Stimulated activated naive CD4-positive, alpha-beta T cell treated with Interleukin-2 at 50 U/mL for 16 hours (primary cell): ENCODE results near the gene TMTC2.

Experiments
- DNase-seq: peaks from one replicate; lab custom pipeline; 2025; lab: John Stamatoyannopoulos, UW

The TMTC2 gene

DNA sequence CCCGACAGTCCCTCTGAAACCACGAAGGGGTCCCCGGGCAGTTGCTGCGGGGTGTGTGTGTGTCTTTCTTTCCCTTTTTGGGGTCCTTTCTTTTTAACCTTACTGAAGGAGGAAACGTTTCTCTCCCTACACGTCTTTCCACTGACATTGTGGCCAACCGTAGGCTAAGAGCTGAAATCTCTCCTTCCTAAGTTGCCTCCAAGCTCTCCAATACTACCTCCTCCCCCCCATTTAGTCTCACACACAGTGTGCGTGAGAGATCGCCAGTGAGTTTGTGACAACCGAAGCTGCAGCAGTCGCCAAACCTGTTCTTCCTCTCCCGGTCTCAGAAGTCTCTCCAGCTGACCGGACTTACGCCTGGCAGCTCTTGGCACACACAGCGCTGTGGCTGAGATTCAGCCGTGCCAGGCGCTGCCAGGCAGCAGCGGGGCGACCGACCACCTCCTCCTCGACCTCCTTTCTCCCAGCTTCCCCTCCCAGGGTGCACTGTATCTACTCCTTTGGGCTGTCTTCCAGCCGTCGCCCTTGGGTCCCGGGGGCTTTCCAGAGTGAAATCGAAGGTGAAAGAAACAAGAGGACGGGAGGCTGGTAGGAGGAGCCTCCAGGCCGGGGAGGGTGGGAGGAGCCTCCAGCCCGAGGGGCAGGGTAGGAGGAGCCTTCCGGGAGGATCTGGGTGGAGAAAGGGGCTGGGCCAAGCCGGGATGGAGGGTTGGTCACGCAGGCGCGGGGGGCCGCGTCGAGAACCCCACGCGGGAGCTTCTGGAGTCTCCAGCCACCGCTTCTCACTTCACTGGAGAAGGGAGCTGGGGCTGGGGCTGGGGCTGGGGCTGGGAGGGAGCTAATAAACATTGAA is at the start of gene TMTC2:
Gene TMTC2, plus strand, starts transcription at position 739 of the 853 bp plus-strand sequence.
- peak; percentile 90 for DNase-seq

DNA sequence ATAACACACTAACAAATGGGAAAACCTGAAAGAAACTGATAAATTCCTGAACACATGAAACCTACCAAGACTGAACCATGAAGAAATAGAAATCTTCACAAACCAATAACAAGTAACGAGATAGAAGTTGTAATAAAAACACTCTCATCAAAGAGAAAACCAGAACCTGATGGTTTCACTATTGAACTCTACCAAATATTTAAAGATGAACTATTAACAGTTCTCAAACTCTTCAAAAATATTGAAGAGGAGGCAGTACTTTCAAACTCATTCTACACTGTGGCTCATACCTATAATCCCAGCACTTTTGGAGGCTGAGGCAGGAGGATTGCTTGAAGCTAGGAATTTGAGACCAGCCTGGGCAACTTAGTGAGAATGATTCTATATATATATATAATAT is 48.4 kb upstream of the TMTC2 start:
- DNase-seq: no peak

DNA sequence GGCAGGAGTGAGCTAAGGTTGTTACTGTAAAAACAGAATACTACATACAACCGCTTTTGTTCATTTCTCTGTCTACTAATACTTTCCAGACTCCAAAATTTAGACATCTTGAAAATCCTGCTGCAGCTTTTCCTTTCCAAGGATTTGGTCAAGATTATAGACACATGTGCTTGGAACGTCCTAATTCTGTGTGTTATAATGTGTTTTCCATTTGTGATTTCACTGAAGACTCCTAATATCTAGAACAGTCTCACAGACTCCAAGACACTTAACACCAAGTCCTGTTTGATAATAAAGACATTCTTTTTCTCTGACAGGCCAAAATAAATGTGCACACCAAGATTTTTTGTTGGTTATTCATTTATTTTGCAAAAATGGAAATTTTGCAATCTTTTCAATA is 41.8 kb upstream of the TMTC2 start:
- no peak for DNase-seq

DNA sequence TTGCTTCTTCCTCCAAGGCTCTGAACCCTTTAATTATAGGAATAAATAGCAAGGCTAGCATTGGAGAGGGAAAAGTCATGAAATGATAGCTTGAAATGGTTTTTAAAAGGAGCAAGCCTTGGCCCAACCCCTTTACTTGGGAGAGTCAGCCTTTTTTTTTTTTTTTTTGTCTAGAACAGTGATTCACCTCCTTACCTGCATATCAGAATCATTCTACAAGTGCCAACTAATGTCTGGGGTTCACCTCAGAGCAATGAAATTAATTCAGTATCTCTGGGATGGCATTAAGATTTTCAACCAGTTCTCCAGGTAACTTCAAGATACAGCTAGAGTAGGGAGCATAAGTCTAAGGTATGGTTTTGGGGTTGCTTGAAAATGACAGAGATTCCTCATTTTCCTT is 41.3 kb upstream of the TMTC2 start:
- no peak for DNase-seq

DNA sequence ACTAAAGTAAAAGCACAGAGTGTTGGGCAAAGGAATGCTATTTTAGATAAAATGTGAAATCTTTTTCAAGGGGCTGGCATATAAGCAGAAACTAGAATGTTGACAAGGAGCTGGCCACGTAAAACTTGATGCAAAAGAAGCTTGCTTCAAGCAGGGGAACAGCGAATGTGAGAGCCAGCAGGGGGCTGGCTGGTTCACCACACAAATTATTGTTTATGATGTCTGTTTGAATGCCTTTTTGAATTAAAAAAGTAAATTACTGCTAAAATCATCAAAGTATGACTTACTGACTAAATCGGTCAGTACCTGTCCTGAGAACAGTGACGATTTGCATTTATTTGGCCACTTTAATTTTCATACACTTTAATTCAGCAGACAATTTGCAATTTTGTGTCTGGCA is 38.9 kb upstream of the TMTC2 start:
- DNase-seq: no peak

DNA sequence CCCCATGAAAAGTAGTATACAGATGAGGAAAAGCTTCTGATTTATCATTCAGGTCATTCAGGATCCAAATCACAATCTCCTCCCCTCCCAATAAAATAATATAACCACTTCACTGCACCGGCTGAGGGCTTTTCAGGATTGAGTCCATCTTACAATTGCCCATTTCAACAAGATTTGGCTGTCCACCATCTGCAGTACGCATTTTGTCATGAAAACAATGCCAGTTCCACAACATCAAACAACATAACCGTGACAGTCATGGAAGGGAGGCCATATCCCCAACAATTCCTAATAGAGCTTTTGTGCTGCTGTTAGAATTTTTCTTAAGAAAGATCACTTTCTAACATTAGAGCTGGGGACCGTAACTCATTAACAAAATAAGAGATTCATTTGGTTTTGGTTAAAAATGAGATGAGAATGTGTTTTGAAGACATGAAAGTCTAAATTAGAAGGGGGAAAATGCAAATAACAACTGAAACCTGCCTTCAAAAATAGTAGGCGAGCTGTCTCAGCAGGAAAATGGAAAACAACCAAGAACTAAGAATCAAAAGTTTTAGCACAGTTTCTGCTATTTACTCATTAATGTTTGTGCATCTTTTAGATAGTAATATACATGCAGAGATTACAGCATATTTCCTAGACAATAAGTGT is 38.3 kb upstream of the TMTC2 start:
- DNase-seq: no peak

DNA sequence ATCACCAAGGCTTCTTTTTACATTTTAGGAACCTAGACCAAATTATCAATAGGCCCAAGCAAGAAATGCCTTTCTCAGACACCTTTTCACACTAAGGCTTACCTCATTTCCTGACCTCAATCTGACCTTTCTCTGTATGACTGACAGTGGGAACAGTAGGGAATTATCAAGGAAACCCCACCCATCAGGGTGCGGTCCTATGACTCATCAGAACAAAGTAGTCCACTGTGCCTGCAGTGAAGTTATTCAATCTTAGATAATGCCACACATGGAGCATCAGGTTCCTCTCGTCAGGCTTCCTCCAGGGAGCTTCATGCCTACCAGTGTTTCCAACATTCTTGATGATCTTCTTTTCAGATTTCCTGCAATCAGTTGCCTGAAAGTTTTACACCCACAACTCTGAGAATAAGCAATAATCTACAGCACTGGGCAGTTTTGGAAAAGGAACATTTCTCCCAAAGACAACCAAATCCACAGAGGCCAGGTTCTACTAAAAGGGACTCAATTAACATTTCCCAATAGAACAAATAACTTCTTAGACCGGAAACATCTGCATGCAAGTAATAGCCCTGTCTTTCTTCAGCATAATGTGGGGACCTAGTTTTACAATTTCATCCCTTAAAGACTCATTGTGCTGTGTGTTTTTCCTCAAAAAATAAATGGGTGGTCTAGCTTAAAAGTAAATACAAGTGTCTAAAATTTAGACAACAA is 35.9 kb upstream of the TMTC2 start:
- no peak for DNase-seq

DNA sequence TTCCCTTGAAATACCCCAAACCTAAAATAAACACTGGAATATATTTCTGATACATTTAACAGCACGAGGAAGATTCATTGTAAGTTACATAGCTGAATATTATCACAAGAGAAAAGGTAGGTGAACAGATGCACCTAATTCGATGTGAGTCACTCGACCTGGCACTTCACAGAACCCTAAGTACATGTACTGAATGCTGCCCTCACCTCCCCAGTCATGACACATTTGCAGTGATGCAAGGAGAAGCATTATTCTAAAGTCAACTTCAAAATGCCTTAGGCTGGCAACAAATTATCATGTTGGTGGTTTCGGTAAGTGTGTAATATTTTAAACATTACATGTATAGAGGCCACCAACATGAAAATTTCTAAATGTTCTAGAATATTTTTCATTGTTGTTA is 35.2 kb upstream of the TMTC2 start:
- DNase-seq: no peak

DNA sequence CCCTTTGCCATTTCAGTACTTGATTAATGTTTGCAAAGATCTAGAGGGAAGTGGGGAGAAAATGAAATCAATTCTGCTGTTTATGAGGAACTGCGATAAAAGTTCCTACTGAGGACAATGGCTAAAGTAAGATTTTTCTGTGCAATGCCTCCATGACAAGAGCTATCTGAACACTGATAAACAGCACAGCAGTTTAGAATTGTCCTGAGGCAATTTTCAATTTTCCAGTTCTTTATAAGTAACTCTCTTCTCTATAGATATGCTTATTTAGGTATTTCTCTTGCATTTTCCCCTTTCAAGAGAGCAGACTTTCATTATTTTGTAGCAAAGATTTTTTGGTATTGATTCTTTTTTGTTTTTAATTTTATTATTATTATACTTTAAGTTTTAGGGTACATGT is 34.6 kb upstream of the TMTC2 start:
- DNase-seq: no peak

DNA sequence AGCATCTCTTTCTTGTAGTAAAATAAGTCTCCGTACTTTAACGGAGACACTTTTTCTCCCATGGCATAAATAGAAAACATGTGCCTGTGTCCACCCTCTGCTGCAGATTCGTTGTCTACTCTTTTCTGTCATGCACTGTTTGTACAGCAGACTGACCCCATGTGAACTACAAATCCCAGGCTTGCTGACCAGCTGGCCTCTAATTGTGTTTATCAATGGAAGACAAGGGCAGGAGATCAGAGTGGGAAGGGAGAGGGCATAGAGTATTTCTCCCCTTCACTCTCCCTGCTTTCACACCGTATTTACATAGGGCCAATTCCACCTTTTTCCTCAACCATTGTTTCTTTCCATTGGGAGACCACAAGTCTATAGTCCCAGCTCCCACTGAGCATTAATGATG is 31.0 kb upstream of the TMTC2 start:
- DNase-seq: no peak

DNA sequence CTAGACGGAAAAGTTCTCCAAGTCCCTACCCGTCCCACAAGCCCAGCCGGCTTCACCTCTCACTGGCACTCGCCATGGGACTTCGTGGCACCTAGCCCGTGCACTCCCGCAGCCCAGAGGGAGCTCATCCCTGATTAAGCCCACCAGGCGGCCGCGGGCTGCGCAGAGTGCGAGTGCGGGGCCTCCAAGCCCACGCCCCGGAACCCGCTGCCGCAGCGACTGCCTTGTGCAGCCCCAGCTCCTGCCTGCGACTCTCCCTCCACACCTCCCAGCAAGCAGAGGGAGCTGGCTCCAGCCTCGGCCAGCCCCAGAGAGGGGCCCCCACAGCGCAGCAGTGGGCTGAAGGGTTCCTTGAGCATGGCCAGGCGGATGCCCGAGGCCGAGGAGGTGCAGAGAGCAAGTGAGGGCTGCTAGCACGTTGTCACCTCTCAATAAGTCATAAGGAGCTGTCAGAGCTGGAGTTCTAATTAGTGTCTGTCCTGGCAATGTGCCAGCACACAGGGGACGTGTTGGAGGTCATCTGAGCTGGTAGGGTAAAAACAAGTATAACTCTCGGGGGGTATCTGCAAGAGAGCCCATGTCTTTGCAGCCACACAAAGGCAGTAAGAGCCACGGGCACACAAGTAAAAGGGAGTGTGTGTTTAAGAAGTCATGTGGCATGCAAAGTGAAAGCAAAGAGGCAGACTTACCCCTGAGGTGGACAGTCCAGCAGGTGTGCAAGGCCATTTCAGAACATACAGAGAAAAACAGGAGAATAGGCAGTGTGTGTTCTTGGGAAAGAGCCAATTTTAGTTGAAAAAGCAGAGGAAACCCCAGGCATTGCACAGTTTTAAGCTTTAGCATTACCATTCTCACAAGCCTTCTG is 27.1 kb upstream of the TMTC2 start:
- no peak for DNase-seq

DNA sequence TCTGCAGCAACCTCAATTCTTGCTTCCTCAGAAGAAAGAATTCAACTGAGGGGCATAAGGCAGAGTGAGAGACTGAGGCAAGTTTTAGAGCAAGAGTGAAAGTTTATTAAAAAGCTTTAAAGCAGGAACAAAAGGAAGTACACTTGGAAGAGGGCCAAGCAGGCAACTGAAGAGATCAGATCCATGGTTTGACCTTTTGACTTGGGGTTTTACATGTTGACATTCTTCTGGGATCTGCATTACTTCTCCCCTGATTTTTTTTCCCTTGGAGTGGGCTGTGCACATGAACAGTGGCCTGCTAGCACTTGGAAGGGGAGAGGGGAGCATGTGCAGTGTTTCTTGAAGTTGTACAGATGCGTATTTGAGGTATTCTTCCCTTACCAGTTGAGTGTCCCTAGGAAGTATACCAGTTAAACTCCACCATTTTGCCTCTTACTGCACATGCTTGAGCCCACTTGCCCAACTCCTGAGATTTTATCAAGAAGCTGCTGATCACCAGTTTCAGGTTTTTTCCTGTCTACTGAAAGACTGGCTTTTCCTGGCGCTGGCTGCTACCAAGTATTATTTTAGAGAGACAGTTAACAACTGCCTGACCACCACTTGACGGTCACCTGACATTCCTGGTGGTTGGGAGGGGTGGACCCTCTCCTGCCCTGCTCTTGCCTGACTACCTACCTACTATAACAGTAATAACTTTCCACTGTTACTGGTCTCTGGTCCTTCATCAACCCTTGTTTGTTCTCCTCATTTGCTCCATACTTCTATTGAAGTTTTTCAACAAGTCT is 26.0 kb upstream of the TMTC2 start:
- DNase-seq: no peak

DNA sequence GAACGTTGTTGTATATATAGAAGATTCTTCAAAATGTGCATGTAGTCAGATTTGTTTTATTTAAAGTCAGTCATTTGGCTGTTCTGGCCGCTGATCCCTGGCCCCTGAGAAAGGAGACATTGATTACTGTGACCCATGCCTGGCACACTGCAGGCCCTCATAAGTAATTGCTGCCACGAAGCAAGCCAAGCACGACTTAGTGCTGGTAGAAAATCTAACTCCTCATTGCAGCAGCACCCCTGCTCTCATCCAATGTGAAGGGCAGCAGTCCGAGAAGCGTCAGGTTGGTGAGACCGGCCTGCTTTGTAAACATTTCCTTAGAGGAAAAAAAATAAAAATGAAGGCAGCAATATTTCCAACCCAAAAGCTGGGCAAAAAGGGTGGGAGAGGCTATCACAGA is 22.8 kb upstream of the TMTC2 start:
- DNase-seq: no peak

DNA sequence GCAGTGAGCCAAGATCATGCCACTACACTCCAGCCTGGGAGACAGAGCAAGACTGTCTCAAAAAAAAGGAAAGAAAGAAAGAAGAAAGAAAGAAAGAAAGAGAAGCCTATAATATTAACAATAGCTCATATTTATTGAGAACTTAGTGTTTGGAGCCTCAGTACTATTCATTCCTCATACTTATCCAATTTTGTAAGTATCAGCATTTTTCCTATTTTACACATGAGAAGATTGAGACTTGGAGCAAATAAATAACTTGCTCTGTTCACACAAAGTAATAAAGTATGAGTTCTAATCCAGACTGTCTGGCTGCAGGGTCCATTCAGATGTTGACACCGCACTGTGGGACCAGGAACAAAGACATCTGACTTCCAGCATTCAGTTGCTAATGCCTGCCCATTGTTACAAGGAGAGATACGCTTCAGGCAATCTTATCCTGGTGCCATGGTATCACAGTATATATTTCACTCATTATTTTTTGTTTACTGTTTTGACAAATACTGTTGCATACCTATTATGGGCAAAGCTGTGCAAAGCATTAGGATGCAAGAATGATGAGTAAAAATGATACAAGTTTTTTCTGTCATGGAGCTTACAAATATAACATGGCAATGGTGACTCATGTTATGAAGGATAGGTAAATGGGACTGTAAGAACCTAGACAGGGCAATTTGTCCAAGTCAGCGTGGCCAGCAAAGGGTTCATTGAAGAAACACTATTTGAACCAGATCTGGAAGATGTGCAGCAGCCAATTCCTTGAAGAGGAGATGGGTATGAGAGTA is 21.4 kb upstream of the TMTC2 start:
- no peak for DNase-seq

DNA sequence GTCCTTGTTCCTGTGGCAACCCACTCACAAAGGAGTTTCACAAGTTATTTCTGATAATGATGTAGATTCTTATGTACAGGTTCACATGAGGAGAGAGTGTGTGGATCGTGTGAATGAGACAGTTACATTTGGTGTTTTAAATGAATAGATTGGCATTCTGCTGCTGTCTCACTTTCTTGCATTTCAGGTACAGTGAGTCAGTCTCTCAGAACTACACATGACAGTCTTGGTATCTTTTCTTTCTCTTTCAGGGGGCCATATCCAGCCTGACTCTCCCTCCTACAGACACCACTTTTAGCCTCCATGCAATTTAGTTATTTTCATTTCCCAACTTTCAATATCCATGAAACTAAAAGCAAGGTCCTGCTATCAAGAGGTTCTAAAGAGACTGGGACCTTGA is 19.9 kb upstream of the TMTC2 start:
- DNase-seq: no peak

DNA sequence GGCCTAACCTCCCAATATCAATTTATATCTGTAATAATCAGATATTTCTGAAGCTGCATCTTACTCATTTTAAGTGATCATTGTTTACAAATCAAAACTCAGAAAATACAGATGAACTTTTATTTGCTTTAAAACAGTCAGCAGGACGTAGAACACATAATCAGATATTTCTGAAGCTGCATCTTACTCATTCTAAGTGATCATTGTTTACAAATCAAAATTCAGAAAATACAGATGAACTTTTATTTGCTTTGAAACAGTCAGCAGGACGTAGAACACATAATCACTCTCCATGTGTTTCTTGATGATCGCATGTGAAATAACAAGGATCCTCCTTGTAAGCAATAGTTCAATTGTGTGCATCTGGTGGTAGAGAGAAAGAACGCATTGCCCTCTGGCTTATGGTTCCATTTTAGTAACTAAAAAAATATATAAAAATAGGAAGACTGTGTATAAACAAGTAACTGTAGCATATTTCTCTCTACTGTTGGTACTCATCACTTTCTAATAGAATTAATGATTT is 15.0 kb upstream of the TMTC2 start:
- no peak for DNase-seq

DNA sequence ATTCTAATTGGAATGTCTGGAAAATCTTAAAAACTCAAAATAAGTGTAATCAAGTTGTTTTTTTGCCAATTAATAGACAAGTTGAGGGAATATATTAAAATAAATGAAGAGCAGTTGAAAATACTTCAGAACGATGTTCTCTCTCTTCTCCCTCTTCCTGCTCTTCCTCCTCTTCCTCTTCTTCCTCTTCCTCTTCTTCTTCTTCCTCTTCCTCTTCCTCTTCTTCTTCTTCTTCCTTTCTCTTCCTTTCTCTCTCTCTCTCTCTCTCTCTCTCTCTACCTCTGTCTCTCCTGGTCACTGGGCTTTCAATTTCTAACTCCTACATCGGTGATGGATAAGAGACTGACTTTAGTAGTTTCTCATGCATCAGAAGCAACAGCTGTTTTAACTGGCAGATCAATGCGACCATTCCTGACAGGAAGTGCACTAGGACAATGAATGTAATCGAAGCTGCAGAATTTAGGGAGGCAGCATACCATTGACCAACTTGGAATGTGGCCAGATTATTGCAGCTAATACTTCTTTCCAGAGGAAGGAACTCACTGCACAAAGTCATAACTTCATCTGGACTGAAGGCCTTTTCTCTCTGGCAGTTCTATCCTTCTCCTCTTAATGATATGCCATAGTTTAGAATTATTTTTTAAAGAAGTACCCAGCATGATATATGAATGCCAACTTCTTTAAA is 13.8 kb upstream of the TMTC2 start:
- DNase-seq: no peak

DNA sequence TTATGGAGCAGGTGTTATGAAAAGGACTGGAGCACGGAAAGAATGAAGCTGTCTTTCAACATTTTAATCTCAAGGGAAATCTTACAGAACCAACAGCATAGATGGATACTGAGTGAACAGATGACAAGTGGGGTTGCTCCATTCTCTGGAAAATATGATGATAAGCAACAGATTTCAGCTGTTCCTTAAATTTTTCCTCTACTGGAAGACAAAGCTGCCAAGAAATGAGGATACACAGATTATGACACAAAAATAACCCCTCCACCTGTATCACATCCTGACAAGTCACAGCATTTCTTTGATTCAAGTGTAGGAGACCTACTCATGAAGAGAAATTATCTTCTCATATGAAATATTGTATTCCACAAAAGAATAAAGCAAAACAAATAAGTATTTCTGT is 13.0 kb upstream of the TMTC2 start:
- DNase-seq: no peak

DNA sequence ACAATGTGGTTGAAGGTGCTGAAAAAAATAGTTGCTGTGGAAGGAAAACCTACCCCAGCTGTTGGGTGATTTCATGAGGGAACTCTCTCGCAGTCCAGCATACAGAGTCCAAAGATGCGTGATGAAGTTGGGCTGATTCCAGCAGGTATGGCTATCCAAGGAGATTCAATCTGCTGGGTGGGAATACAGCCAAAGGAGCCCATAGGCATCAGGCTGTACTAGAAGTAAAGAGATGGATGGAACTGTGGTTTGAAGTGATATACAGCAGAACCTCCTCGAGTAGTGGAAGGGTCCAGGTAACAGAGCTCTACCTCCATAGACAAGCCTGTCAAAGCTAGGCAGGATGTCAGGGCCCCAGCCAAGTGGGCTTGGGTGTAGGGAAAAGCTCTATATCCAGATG is 11.5 kb upstream of the TMTC2 start:
- DNase-seq: no peak

DNA sequence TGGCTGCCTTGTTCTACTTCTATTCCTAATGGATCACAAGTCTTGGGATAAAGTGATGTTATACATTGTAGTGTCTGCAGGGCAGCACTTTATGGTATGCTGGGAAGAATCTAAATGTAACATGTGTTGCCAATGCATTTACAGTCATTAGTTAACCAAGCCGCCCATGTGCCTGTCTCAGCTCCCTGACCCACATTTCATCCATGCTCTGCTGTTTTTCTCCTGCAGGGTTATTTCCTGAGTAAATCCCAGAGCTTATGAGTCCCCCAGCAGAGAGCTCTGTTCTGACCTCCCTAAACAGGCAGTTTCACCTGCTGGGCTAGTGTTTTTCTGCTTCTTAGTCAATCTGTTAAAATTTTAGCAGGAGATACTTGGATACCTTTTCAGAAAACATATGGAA is 4.4 kb upstream of the TMTC2 start:
- DNase-seq: no peak
